H4 (cell line): ENCODE results near the gene NPTXR. TPM values are rescaled to one million over a fixed set of nuclear protein-coding genes. Genes with fewer than 3 reads are reported as not detected.

Experiments used
- DNase-seq: peaks from one replicate; pipeline ENCODE4 v3.0.0-alpha.2; 2015; ENCODE audit warnings: low spot score
- total RNA-seq: library from RNA; depleted of rRNA; stranded (reverse); fragments of >200 nt; shearing (Covaris generic); gene quantifications from 2 replicates; pipeline ENCODE4 v1.2.3, GENCODE V29; 2014

The NPTXR gene
- total RNA-seq, 1 experiment from 2014 or later, result 3.1 TPM

DNA sequence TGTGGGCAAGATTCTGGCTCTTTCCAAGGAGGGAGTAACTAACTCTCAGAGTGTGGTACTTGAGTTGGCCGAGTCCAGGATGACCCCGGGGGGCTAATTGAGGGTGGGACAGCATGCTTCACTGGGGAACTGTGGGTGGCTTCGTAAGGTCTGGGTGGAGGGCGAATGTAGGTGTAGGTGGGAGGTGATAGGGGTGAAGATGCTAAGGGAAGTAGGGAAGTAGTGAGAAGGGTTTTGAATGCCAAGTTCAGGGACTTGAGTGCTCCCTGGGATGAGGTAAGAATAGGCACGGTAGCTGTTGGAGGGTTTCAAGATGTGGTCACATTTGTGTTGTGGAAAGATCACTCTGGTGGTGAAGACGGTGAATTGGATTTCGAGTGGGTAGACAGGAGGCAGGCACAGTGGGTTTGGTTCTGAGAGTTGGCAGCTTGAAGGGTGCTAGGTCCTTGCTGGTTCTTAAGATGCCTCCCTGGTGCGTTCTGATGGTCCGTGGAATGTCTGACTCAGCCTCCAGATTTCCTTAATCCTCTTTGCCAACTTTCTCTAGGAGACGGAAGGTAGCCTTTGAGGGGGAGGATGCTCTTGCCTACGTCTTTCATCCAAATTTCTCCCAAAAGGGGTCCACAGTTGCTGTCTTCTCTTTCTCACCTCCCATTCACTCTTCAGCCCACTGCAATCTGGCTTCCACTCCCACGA, 47.4 kb downstream of the NPTXR start:
- no peak for DNase-seq

DNA sequence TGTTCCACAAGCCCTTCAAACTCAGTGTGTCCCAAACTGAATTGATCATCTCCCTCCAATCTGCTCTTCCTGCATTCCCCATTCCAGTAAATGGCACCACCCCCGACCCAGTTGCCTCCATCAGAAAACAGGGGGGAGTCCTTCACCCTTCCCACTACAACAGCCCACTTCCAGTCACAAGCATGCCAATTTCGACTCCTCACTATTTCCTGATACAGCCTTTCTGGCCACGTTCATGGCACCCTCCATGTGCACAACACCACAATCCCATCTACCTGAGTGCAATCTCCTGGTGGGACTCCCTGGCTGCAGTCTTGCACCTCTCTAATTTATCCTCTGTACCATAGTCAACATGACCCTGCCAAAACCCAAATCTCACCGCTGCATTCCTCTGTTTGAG, 48.3 kb downstream of the NPTXR start:
- DNase-seq, result no peak

- peak; percentile 98 for DNase-seq
These were observed 49.9 kb downstream of the NPTXR start, which contains the start of gene DNAL4 for GRCh38 chr22:38793721-38794466. Gene DNAL4 (minus strand): TSS chr22:38794143. CDS start chr22:38782731, 11,412 bp downstream.

DNA sequence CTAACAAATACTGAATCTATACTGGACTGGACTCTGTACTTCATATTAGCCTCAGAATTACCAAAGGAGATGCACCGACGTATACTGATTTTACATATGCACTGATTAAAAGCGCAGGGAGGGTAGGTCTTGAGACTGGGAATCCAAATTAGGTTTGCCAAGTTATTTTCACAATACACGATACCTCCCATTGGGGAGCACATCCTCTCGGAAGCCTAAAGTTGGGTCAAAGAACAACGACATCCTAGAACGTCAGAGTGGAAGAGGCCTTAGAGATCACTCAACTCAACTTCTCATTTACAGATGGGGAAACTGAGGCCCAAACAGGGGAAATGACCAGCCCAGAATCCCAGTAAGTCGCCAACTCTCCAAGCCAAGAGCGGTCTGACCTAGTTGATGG, 50.5 kb downstream of the NPTXR start:
- no peak for DNase-seq

DNA sequence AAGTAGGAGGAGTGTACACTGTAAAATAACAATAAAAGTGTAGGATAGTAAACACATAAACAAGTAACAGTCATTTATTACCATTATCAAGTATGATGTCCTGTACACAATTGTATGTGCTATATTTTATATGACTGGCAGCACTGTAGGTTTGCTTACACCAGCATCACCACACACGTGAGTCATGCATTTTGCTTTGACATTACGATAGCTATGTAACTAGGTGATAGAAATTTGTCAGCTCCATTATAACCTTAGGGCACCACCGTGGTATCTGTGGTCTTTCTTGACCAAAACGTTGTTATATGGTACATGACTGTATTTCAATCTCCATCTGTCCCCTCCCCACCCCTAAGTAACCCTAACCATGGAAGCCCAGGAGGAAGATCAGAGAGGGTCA, 51.0 kb downstream of the NPTXR start:
- DNase-seq, result no peak

GRCh38 chr22:38789606-38790005, 54.2 kb downstream of the NPTXR start:
- DNase-seq, result no peak

GRCh38 chr22:38788846-38789245, 55.0 kb downstream of the NPTXR start:
- no peak for DNase-seq

DNA sequence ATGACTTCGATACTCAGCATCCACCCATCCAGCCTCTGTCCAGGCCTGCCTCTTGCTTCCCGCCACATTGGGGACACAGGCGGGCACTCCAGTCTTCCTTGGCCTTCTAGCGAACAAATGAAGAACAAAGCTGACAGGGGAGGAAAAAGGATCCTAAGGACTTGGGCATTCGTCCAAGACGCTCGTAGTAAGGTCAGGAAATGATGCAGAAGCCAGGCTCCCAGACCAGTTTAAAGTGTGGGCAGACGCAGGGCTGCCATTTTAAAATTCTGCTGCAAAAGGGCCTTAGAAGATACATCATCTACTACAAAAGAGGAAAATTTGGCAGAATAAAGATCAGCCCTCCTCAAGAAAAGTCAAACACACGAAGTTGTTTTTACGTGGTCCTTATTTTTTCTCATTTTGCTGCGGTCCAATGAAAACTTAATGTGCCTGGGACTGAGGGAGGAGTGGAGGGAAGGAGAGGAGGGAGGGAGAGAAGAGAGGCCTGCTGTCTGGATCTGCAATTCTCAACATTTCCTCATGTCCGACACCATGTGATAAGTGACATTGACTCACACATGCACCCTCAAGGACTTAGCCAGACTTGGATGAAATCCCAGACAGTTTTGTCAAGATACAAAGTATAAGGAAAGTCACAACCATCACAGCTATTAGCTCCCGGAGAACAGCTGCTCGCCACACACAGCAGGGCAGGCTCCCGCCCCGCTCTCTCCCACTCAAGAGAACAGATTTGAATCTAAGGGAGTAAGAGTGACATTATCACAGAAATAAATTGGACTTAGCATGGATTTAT, 55.6 kb downstream of the NPTXR start:
- DNase-seq, result peak; percentile 93

DNA sequence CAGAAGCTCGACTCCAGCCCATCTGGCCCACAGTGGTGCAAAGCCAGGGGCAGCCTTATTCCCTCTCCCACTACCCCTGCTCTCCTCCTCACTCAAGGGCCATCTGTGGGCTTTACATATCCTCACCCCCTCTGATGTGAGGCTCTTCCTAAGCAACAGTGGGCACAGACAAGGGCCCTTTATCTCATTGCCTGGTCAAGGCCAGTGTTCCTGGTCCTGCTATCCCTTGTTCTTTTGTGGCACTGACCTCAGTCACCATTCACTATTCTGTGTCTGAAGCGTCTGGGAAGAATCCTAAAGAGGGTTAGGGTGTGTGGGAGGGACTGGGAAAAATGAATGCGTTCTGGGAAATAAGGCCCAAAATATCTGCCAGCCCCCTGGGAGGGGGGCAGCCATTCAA, 57.2 kb downstream of the NPTXR start:
- no peak for DNase-seq

DNA sequence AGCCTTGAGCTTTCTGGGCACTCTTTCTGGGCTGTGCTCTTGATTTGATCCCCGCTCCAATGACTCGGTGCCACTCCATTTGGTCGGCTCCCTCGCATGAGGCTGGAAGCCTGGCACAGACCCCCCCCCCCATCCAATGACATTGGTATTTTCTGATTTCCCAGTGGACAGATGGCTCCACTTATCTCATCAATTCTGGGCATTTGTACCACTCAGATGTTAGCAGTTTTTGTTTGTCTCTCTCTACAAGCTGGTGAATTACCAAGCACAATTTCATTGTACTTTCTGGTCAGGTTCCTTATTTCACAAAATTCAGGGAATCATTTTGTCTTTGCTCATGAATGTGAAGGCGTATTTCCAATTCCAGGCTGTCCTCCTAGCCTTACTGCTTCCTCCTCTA, 59.0 kb downstream of the NPTXR start:
- no peak for DNase-seq

DNA sequence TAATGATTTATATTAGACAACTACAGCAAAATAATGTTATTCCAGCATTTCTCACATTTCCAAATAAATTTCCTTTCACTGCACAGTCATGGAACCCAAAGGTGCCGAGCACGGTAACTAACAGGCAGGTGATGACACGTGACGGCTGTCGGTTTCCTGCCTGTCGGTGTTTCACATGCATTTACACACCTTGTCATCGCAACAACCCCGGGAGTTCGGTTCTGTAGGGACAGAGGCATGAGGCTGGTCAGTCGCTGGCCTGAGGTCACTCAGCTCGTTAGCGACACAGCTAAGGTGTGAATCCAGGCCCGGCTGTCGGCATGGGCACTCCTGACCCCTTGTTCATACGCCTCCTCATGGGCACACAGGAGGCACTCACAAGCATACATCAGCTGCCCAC, 59.8 kb downstream of the NPTXR start:
- DNase-seq, result no peak

- DNase-seq, result no peak
These were observed 60.7 kb downstream of the NPTXR start for GRCh38 chr22:38783095-38783615.

- DNase-seq, result peak; percentile 36
These were observed 61.3 kb downstream of the NPTXR start for GRCh38 chr22:38782402-38783094.

GRCh38 chr22:38781033-38781432, 62.8 kb downstream of the NPTXR start:
- DNase-seq, result no peak

- no peak for DNase-seq
These were observed 66.6 kb downstream of the NPTXR start for GRCh38 chr22:38777087-38777671.

DNA sequence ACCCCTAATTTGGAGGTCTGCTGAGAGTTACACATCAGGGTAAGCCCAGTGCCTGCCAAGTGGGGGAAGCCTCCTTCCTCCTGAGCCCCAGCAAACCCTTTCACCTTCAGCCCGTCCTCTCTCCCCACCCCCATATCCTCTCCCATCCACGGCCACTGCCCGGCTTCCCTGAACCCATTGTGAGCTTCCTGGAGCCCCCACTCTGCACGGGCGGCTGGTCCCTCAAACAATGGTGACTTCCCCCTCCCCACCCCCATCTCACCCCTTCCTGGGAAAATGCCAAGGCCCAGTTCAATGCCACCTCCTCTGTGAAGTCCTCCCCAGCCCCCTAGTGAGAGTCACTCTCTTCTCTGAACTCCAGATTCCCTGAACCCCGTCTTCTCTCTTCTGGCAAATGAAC, 67.7 kb downstream of the NPTXR start:
- no peak for DNase-seq

GRCh38 chr22:38775656-38776055, 68.2 kb downstream of the NPTXR start:
- no peak for DNase-seq

DNA sequence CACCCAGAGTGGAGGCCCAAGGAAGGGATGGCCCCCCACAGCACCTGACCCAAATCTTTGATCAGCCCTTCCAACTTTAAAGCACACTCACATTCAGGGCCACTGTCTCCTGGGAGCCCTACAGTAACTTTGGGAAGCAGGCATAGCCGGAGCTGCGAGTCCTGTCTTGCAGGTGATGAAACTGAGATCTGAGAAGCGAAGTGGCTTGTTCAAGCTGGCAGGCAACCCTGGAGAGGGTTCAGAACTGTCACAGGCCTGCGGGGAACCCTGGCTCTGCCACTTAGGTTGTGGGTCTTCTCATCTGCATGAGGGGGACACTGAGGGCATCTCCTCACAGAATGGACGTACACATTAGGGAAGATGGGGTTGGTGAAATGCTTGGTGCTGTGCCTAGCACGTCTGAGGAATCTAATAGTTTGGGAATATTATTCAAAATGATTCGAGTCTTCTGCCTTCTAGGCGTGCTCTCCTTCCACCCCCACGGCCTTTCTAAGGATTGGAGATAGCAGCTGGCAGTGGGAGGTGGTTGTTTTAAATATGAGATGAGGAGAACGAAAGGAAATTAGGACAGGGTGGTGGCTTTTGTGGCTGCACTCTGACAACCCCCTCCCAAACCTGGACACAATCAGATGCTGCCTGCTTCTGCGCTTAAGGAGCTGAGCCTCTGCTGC, 69.2 kb downstream of the NPTXR start:
- DNase-seq, result no peak

DNA sequence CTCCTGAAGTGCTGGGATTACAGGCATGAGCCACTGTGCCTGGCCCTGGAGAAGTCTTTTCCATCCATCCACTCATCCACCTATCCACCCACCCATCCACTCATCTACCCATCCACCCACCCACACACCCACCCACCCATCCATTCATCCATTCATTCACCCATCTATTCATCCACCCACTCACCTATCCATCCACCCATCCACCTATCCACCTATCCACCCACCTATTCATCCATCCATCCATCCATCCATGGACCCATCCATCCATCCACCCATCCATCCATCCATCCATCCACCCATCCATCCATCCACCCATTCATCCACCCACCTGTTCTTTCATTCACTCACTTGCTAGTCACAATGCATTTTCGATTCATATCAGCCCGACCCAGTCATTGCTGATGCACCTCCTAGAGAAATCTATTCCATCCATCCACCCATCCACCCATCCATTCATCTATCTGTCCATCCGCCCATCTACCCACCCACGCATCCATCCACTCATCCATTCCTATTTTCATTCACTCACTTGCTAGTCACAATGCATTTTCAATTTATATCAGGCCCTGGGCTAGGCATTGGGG, 70.4 kb downstream of the NPTXR start:
- no peak for DNase-seq

DNA sequence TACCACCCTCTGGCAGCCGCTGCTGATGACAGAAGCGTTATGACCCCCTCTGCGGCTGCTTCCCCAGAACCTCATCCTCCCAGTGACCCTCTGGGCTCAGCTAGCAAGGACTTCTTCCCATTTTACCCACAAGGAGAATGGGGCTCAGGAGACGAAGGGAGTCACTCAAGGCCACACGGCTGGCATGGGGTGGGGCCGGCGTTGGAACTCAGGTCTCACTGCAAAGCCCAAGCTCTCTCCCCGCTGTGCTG, 71.3 kb downstream of the NPTXR start:
- no peak for DNase-seq
